Measurements from ENCODE around the gene AXDND1. TPM values are rescaled to one million over a fixed set of nuclear protein-coding genes. Genes with fewer than 3 reads are reported as not detected.

Gene AXDND1
- total RNA-seq, 1 experiment from 2014 or later = 0.48 TPM

GRCh38 chr1:179337288-179337687 lies 28.5 kb upstream of the AXDND1 start:
- Histone ChIP-seq H2AFZ (ENCODE audit: low read length) (no peak overlapping the region), H4K8ac (replicated peaks; ENCODE audit: insufficient read length, low read depth, low read length) (no peak overlapping the region), H3K79me1 (ENCODE audit: insufficient read depth, low read depth, low read length, poor library complexity, severe bottlenecking) (no peaks in the 10 kb centered on the region), H4K5ac (ENCODE audit: insufficient read length, low read depth, low read length) (no peak overlapping the region), H3K9ac (ENCODE audit: extremely low read depth, insufficient read length, low read length) (no peak overlapping the region), H3K23me2 (ENCODE audit: insufficient read length, low read depth, low read length, poor library complexity, severe bottlenecking) (no peaks in the 10 kb centered on the region), H3K56ac (ENCODE audit: insufficient read length, low read depth, low read length) (no peak overlapping the region), H4K91ac (ENCODE audit: insufficient read length, low read depth, low read length) (no peak overlapping the region), H3K4ac (ENCODE audit: low read depth, low read length) (no peak overlapping the region), H3K9me3 (ENCODE audit: control insufficient read depth, low read depth, low read length) (no peaks in the 10 kb centered on the region), H3T11ph (ENCODE audit: low read length) (no peak overlapping the region), H2BK120ac (ENCODE audit: low read depth, low read length, poor library complexity, severe bottlenecking) (no peak overlapping the region), H2AK5ac (ENCODE audit: insufficient read length, low read length) (no peak overlapping the region), H3K18ac (ENCODE audit: insufficient read length, low read depth, low read length) (no peak overlapping the region), H3K14ac (ENCODE audit: insufficient read depth, low read length) (no peak overlapping the region), H3K4me1 (ENCODE audit: insufficient read depth, low read length) (no peaks in the 10 kb centered on the region), H3K79me2 (ENCODE audit: insufficient read depth, low read length) (no peaks in the 10 kb centered on the region), H4K20me1 (ENCODE audit: control insufficient read depth, insufficient read depth, insufficient read length) (no peaks in the 10 kb centered on the region), H3K4me2 (ENCODE audit: insufficient read depth, insufficient read length, low read length) (no peak overlapping the region), H2BK12ac (ENCODE audit: insufficient read length, low read depth, low read length) (no peak overlapping the region), H3K27me3 (ENCODE audit: insufficient read depth, low read length) (no peaks in the 10 kb centered on the region), H3K23ac (ENCODE audit: insufficient read length, low read depth, low read length) (no peak overlapping the region), H3K27ac (ENCODE audit: insufficient read length, low read depth, low read length) (no peak overlapping the region), H2BK5ac (ENCODE audit: insufficient read length, low read length) (no peak overlapping the region), H2BK15ac (ENCODE audit: low read depth, low read length) (no peak overlapping the region), H2BK20ac (ENCODE audit: low read depth, low read length, poor library complexity, severe bottlenecking) (no peak overlapping the region)
- Mint-ChIP-seq H3K4me1 (no peaks in the 10 kb centered on the region), H3K27ac (no peak overlapping the region), H3K27me3 (ENCODE audit: low read depth) (no peaks in the 10 kb centered on the region), H3K4me3 (no peak overlapping the region), H3K9me3 (no peaks in the 10 kb centered on the region), H3K36me3 (ENCODE audit: insufficient read depth in 1 of 3, low read depth in 3 of 3) (no peaks in the 10 kb centered on the region; a peak in 1 of 7 replicates)
- TF ChIP-seq, protein P1, sequence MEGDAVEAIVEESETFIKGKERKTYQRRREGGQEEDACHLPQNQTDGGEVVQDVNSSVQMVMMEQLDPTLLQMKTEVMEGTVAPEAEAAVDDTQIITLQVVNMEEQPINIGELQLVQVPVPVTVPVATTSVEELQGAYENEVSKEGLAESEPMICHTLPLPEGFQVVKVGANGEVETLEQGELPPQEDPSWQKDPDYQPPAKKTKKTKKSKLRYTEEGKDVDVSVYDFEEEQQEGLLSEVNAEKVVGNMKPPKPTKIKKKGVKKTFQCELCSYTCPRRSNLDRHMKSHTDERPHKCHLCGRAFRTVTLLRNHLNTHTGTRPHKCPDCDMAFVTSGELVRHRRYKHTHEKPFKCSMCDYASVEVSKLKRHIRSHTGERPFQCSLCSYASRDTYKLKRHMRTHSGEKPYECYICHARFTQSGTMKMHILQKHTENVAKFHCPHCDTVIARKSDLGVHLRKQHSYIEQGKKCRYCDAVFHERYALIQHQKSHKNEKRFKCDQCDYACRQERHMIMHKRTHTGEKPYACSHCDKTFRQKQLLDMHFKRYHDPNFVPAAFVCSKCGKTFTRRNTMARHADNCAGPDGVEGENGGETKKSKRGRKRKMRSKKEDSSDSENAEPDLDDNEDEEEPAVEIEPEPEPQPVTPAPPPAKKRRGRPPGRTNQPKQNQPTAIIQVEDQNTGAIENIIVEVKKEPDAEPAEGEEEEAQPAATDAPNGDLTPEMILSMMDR (conservative IDR thresholded peaks at IDR 0.05) = no peak
- WGBS (ENCODE audit: extremely low coverage, insufficient read length, low lambda C conversion rate) = no CpG with 5 or more reads among the region's 2 CpGs
- no peak for DNase-seq
